T47D (cell line): ENCODE results near the gene PRRX2.

ENCODE experiments used
- DNase-seq, 2 experiments: peaks; one replicate each; pipeline versions ENCODE4 v3.0.0 to v3.0.0-alpha.2; 2011 to 2012; ENCODE audit warnings: low read depth in 1 of 2, low spot score in 1 of 2
- JUND ChIP-seq: IDR thresholded peaks from 2 replicates; pipeline ENCODE4 v1.6.1; 2012; ENCODE audit warnings: low read depth
- in situ Hi-C: cut with HindIII; loops from 2 replicates; pipeline ENCODE4 v1.10.0; 2016; ENCODE audit warnings: low sequenced_read_pairs, low pct_unique_long_range_greater_than_20kb

Gene PRRX2

GRCh38 chr9:129665389-129665775 lies at the start of gene PRRX2:
Gene PRRX2 (plus strand): TSS chr9:129665647. CDS start chr9:129665868, 221 bp downstream.
- DNase-seq: peak; percentile 43 to 59
- TF ChIP-seq JUND: no peak
- in situ Hi-C loops: no loop called here

GRCh38 chr9:129617167-129617566 lies 48.3 kb upstream of the PRRX2 start:
- in situ Hi-C loops: no loop called here
- no peak for TF ChIP-seq JUND
- DNase-seq: peak; percentile 78 to 80

- peak; percentile 71 to 79 for DNase-seq
- in situ Hi-C loops: no loop called here
- no peak for TF ChIP-seq JUND
Measured at GRCh38 chr9:129619787-129620668, 45.4 kb upstream of the PRRX2 start.

- in situ Hi-C loops: no loop called here
- no peak for DNase-seq
- TF ChIP-seq JUND: no peak
Measured at GRCh38 chr9:129620669-129621295, 44.7 kb upstream of the PRRX2 start, which contains the start of gene C9orf50. Gene C9orf50 (minus strand): TSS chr9:129621101. CDS start chr9:129620574, 527 bp downstream.

- in situ Hi-C loops: no loop called here
- TF ChIP-seq JUND: no peak
- no peak for DNase-seq
Measured at GRCh38 chr9:129623331-129623730, 42.1 kb upstream of the PRRX2 start.

GRCh38 chr9:129624168-129624759 lies 41.2 kb upstream of the PRRX2 start:
- TF ChIP-seq JUND: no peak
- in situ Hi-C loops: no loop called here
- DNase-seq: peak; percentile 78 to 91

GRCh38 chr9:129624947-129625346 lies 40.5 kb upstream of the PRRX2 start:
- TF ChIP-seq JUND: no peak
- no peak for DNase-seq
- in situ Hi-C loops: no loop called here

- in situ Hi-C loops: no loop called here
- DNase-seq: peak; percentile 92 to 93
- no peak for TF ChIP-seq JUND
Measured at GRCh38 chr9:129626079-129626624, 39.3 kb upstream of the PRRX2 start, which contains the start of gene NTMT1. Gene NTMT1 (plus strand): TSS chr9:129626163. CDS start chr9:129632704, 6,541 bp downstream.

- TF ChIP-seq JUND: no peak
- no peak for DNase-seq
- in situ Hi-C loops: no loop called here
Measured at GRCh38 chr9:129626625-129627284, 38.7 kb upstream of the PRRX2 start.

GRCh38 chr9:129627556-129628440 lies 37.6 kb upstream of the PRRX2 start:
- no peak for TF ChIP-seq JUND
- DNase-seq: no peak
- in situ Hi-C loops: no loop called here

GRCh38 chr9:129628709-129629108 lies 36.7 kb upstream of the PRRX2 start:
- in situ Hi-C loops: no loop called here
- no peak for TF ChIP-seq JUND
- no peak for DNase-seq
